GM19438 (cell line): Measurements from ENCODE around the gene LAD1.

Source experiments
- ATAC-seq: cut with Tn5 transposase; IDR thresholded peaks from one replicate; pipeline ENCODE4 v1.9.1; 2021; ENCODE audit warnings: low read depth; ENCODE audit not compliant: unreplicated experiment

Gene LAD1

GRCh38 chr1:201399018-201399351 is at the start of gene LAD1:
TSS of gene LAD1 (minus strand) at chr1:201399324. CDS start at chr1:201399306, 18 bp downstream.
- no peak for ATAC-seq

- ATAC-seq, result no peak
Observed at GRCh38 chr1:201447903-201448871, 49.1 kb upstream of the LAD1 start.

- ATAC-seq, result no peak
Observed at GRCh38 chr1:201445310-201445709, 46.2 kb upstream of the LAD1 start.

- no peak for ATAC-seq
Observed at GRCh38 chr1:201444792-201445191, 45.7 kb upstream of the LAD1 start.

- ATAC-seq, result no peak
Observed at GRCh38 chr1:201443747-201444146, 44.6 kb upstream of the LAD1 start.

GRCh38 chr1:201436969-201437368 is 37.8 kb upstream of the LAD1 start:
- no peak for ATAC-seq

GRCh38 chr1:201436393-201436792 is 37.3 kb upstream of the LAD1 start:
- ATAC-seq, result no peak

- ATAC-seq, result no peak
Observed at GRCh38 chr1:201434266-201434665, 35.1 kb upstream of the LAD1 start.

GRCh38 chr1:201433609-201434008 is 34.5 kb upstream of the LAD1 start:
- ATAC-seq, result no peak

GRCh38 chr1:201430776-201431175 is 31.7 kb upstream of the LAD1 start:
- ATAC-seq, result no peak

GRCh38 chr1:201429736-201430501 is 30.8 kb upstream of the LAD1 start:
- ATAC-seq, result no peak

- ATAC-seq, result no peak
Observed at GRCh38 chr1:201427963-201428362, 28.8 kb upstream of the LAD1 start.

- no peak for ATAC-seq
Observed at GRCh38 chr1:201426479-201427310, 27.6 kb upstream of the LAD1 start.

GRCh38 chr1:201424146-201424545 is 25.0 kb upstream of the LAD1 start:
- no peak for ATAC-seq

GRCh38 chr1:201423655-201424054 is 24.5 kb upstream of the LAD1 start:
- no peak for ATAC-seq

- ATAC-seq, result no peak
Observed at GRCh38 chr1:201422436-201423030, 23.4 kb upstream of the LAD1 start.

- no peak for ATAC-seq
Observed at GRCh38 chr1:201422026-201422425, 22.9 kb upstream of the LAD1 start.

- no peak for ATAC-seq
Observed at GRCh38 chr1:201421041-201421440, 21.9 kb upstream of the LAD1 start.

GRCh38 chr1:201420608-201421002 is 21.5 kb upstream of the LAD1 start:
- no peak for ATAC-seq
